NCI-H82 treated with DMSO at 0.1 percent for 48 hours (cell line): Measurements from ENCODE around the gene SLC12A6.

ENCODE experiments used
- DNase-seq: peaks from one replicate; lab custom pipeline; 2025; ENCODE audit not compliant: unreplicated experiment; lab: John Stamatoyannopoulos, UW

SLC12A6 gene

DNA sequence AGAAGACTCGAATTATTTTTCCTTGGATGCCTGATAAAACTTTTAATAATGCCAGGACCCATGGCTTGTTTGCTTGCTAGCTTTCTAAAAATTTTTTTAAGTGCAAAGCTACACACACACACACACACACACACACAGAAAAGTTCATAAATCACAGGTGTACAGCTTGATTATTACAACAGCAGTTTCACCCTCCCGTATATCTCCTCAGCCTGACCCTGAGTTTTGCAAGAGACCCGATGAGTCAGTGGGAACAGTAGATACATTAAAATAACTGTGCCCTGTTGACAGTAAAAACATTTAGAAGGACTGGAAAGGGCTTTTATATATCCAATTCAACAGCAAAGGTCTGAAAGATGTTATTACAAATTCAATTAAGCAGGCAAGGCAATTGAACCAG is 66.1 kb downstream of the SLC12A6 start:
- DNase-seq = no peak

DNA sequence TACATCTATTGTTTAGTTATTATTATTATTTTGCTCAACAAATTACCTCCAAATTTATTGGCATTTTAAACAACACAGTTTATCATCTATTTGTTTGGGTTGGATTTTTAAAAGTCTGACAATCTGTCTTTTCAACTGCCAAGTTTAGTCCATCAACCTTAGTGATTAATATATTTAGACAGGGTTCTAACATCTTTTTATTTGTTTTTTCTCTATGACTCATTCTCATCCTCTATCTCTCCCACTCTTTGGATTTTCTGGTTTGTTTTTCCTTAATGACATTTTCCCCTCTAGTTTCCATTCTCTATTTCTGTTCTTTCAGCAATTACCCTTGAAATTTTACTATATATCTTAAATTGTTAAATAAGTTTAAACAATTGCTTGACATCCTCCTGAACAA is 70.8 kb downstream of the SLC12A6 start:
- no peak for DNase-seq

DNA sequence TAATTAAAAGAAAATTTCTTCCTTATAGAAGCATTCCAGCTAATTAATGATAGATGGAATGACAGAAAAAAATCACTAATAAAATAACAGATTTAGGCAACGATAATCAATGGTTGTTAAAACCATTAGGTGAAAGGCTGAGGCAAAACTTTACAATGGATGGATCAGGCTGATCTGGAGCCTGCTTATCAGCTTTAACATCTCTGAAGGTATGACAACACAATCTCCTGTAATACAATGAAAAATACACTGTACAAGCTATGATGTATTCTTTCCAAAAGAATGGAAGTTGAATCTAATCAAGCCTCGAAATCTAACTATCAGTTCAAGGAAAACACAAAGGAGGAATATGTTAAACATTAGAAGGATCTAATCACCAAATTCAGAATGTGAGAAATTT is 73.5 kb downstream of the SLC12A6 start:
- DNase-seq = no peak

DNA sequence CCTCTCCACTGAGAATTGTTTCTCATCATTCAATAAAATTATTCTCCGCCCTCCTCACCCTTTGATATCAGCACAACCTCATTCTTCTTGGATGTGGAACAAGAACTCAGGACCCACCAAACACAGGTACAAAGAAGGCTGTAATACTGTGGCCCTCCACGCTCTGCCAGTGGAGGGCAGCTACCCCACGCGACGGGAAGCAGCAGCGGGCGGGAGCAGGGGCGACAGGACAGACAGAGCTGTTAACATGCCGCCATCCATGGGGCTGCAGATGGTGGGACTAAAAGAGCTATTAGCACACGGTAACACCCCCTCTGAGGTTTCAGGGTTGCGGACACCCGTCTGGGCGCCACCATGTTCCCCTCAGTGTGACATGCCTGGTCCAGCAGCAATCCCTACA is 75.2 kb downstream of the SLC12A6 start:
- DNase-seq = no peak

DNA sequence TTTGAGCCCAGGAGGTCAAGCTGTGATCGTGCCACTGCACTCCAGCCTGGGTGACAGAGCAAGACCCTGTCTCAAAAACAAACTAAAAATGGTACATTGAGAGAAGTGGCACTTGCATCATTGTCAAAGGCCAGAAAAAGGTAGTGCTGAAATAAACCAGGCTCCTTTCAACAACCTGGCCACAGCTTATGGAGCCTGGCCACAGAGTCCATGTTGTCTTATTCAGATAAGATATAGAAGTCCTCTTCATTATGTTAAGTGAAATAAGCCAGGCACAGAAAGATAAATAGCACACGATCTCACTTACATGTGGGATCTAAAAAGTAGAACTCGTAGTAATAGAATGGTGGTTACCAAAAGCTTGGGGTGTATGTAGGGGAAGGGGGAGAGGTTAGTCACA is 78.0 kb downstream of the SLC12A6 start:
- no peak for DNase-seq

DNA sequence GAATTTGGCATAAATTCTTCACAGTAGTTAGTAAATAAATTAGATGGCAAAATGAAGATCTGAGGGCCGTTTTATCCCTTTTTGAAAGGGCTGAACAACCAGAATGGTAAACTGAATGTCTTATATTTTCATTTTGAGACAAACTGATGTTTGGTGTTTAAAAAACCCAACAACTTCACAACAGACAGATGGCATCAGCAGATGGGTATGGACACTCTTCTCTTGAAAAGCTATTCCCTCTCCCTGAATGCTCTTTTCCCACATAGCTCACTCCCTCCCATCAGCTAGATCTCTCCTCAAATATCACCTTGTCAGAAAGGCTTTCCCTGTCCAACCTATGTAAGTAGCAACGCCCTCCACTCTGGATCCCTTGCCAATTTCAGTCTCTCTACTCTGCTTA is 79.4 kb downstream of the SLC12A6 start:
- no peak for DNase-seq

DNA sequence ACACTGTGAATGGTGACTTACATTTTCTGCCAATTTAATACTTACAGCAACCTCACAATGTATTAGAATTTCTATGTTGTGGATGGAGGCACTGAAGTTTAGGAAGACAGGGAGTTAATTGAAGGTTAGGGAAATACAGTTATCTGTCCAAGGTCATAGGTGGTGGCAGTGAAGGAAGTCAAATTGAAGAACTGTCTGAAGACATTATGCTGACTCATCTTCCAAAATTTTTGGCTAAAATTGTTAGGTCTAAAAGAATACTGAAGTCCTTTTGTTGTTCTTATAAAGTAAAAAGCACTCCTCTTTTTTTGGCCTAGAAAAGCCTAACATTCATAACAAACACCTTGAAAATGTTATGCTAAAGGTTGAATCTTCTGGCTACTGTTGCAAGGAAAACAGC is 85.0 kb downstream of the SLC12A6 start:
- DNase-seq = no peak

DNA sequence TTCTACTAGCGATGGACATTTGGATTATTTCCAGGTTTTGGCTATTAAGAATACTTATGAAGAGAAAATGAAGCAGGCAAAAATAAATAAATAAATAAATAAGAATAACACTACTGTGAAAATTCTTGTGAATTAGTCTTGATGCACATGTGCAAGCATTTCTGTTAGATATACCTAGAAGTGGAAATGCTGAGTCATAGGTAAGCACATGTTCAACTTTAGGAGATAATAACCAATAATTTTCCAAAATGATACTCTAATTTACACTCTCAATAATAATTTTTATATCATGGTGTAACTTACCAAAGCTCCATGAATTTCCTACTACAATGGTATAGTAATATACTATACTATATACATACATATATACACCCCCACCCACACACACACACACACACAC is 89.4 kb downstream of the SLC12A6 start:
- DNase-seq = no peak

DNA sequence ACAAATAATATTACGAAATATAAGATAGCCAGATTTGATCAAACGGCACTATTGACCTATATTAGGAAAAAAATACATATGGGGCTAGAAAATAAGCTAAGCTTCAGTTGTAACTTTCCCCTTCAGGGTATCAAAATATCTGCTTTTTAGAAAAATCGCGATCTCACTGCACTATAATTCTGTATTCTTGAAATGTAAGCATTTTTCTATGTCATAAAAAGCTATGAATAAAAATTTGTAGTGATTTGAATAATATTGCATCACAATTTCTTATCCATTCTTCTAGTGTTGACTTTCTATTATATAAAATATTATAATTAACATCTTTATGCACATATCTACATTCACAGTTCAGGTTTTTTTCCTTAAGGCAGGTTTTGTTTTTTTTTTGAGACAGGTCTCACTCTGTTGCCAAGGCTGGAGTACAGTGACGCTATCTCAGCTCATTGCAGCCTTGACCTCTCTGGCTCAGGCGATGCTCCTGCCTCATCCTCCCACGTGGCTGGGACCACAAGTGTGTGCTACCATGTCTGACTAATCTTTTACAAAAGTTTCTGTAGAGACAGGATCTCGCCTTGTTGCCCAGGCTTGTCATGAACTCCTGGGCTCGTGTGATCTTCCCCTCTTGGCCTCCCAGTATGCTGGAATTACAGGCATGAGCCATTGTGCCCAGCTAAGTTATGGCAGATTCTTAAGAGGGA is 91.2 kb downstream of the SLC12A6 start:
- DNase-seq = no peak

DNA sequence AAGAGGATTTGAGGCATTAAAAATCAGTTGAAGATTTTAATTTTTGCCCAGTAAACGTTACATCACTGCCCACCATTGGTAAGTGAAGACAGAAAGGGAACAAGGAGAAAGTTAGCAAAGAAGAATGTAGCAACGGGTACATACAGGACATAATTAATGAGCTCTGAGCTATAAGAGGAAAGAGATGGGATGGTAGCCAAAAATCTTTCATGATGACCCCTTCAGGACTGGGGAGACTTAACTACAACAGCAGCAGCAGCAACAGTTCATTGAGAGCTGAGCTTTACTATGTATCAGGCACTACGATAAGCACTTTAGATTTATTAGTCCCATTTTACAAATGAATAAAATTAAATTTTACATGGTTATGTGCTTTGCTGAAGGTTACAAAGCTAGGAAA is 94.4 kb downstream of the SLC12A6 start:
- no peak for DNase-seq

DNA sequence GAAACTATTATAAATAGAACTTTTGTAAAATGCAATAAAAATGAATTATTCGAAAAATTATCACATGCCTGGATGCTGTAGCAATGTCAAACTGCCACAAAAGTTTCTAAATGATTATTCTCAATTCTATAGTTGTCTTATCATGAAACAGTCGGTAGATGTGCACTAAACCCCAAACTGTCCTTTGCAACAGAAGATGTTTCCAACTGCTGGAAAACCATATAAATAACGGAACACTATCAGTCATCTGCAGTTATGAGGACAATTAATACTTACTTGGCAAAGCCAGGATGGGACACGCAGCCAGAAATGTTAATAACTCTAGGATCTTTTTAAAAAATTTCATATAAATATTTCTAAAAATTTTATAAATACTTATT is 95.3 kb downstream of the SLC12A6 start:
- DNase-seq = no peak

DNA sequence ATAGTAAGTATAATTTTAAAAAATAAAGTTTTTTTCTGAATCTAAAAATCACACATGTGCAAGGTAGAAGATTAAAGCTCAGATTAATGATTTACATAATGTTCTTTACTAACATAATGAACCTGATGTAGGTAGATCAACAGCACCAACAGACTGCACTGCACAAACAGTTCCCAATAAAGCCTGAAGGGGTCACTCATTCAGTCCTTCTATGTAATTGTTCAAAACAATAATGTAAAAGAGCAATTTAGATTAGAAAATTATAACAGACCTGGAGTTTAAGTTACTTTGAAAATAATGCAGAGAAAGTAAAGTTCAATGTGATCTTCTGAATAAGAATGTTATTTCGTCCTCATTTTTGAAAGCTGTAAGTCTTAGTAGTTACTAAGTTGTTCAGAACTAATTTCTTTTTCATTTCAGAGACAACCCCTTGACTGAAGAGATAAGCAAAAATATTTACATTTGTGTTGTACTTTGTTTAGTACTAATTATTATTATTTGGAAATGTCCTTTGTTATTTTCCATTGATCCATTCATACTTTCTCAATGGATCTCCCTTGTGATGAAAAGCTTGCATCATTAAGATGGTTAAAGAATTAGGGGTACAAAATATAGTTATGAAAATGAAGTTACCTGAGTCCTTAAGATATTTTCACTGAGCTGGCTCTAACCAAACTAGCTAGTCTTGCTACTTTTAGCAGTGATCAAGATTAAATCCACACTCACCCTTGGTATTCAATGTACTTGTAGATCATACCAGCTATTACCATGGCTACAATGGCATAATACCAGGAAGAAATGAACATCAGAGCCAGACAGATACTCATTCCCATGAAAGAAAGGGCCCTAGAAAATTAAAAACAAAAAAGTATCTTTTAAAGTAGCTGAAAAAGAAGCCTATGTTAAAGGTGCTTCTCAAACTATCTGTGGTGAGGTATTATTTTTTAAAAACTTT is 95.9 kb downstream of the SLC12A6 start:
- no peak for DNase-seq

DNA sequence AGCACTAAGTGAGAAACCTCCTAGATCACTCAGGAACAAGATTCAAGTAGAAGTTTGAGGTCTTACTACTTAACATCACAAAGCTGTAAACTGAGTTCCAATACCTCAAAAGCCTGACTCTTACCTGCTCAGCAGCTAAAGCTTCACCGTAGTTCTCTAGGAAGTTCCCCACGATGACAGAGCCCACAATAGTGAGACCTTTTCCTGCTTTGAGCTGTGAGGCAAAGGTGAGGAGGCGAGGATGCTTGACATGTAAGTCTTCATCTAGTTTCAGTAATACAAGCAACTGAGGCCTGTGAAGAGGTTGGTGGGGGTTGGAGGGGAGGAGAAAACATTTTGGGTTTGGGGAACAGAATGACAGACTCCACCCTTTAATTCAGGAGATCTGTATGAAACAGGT is 97.0 kb downstream of the SLC12A6 start:
- DNase-seq = no peak

DNA sequence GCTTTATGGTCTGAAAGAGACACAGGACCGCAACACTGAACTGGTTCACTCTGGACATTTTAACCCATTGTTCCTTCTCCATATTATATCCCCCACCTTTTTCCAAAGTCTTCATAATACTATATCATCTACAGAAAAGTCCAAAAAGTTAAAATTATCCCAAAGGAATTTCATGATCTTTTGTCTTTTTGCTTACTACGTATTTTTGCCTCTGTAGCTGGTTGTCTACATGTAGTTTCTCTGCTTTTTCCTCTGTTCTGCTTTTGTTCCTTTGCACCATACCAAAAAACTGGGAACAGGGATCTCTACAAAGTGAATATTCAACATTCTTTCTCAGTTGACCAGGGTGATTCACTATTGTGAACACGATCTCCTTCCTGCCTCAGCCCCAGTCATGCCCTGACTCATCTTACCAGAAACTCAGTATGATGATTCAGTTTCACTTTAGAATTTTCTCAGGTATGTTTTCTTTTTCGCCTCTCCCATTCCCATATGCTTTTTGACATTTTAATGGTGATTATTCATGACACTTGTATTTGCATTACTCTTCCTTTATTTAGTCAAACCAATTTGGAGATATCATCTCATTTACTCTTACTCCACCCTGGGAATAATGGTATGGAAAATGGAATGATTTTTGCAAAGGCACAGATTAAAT is 98.3 kb downstream of the SLC12A6 start:
- DNase-seq = no peak

DNA sequence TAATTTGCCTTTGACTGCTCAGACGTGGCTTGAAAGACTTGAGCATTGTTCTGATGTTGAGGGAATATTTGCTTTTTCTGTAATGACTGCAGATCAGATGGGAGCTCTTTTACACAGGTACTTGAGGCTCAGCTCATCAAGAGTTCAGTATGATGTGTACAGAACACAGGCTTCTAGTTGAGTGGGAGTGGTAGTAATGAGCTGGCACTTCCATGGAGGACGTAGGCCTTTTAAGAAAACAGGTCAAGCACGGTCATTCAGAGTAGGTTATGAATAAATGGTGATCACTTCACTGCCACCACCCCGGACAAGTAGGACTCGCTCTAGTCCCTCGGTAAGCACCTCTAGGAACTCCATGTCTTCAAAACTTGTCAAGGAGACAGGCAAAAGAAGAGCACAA is 104.0 kb downstream of the SLC12A6 start:
- DNase-seq = no peak

DNA sequence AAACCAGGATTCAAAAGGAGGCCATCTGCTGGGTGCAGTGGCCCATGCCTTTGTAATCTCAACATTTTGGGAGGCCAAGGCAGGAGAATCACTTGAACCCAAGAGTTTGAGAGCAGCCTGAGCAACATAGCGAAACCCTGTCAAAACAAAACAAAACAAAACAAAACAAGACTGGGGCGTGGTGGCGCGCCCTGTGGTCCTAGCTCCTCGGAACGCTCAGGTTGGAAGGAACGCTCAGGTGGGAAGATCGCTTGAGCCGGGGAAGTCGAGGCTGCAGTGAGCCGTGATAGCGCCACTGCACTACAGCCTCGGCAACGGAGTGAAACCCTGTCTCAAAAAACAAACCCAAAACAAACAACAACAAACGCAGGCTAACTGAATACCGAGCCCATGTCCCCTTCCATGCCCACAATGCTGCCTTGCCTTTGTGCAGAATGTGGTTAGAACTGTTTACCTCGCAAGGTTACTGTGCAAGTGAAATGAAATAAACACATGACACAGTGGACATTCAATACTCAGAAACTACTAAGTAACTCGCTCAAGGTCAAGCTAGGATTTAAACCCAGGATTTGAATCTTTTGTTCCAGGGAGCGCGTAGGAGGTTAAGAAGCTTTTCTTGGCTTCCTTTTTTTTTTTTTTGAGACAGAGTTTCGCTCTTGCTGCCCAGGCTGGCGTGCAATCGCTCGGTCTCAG is 113.5 kb downstream of the SLC12A6 start:
- DNase-seq = no peak

DNA sequence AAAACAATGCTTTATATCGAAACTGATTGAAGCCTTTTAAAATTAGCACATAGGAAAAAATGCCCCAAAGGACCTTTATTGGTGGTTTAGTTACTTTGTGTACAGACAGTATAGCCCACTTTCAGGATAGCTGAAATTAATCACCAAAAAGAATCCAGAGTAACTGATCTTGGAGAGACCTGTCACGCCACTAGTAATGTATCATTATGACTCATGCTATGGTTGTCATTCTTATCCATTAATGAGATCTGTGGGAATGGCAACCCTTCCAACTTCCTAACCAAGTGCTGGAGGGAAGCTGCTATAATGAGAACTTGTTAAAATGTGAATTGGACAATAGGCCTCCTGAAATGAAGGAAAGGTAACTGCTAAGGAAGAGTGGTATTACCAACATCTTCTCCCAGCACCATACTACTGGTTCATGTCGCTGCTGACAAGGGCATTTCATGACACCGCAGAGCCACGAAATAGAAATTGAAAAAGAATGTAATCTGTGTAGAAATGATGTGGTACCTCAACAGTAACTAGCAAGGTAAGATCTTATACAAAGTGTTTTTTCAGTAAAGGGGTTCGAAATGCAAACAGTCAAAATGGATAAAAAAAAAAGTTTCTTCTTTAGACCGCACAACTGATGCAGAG is 119.9 kb downstream of the SLC12A6 start:
- no peak for DNase-seq

DNA sequence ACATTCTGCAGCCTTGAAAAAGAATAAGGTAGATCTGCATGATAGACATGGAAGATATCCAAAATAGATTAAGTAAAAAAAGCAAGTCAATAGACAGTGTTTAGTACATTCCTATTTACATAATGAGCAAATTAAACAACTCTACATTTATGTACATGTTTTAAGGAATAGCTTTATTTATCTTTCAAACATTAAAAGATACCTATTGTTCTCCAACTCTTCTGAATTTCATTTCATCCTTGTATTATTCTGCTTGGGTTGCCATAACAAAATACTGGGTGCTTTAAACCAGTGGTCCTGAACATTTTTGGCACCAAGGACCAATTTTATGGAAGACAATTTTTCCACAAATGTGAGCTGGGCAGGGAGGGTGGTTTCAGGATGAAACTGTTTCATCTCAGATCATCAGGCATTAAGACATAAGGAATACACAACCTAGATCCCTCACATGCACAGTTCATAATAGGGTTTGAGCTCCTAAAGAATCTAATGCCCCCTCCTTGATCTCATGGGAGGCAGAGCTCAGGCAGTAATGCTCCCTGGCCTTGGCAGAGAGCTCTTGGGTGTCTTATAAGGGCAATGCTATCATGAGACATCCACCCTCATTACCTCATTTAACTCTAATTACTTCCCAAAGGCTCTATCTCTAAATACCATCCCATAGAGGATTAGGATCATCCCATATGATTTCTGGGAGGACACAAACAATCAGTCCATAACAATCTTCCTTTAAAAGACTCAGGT is 120.9 kb downstream of the SLC12A6 start:
- DNase-seq = no peak

DNA sequence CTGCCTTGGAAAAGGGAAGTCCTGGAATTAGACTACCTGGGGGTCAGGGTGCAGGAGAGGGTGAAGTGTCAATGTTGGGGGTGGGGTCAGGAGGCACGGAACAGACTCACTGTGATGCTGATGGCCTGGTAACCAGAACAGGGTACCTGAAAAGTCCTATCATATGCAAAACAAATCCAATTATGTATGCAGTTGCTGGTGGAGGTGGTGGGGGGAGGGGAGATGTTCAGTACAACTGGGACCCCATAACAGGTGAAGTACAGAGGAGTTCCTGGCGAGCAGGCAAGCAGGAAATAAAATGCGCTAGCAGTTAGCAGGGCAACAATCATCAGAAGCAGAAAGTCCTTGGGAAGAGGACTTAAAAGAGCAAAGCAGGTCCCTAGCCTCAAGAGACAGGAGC is 123.4 kb downstream of the SLC12A6 start:
- no peak for DNase-seq

DNA sequence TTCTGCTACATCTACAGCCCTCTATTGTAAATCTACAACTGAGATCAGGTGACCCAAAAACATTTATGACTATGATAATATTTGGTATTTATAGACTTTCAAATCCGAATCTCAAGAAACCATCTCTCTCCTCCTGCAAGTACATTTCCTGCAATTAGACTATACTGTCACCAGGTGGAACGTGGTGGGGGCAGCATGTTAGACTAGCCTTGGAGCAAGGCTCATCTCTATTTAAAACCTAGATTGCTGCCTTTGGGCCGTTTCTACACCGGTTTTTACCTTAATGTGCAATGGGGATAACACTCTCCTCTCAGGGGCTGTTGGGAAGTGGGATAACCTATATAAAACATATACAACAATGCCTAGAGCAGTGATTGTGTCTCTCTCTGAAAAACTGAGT is 123.9 kb downstream of the SLC12A6 start:
- no peak for DNase-seq
